GM19467 (cell line): Measurements from ENCODE around the gene BRINP2.

Experiments
- ATAC-seq: cut with Tn5 transposase; IDR thresholded peaks from one replicate; pipeline ENCODE4 v1.9.1; 2021; ENCODE audit warnings: mild to moderate bottlenecking, moderate library complexity; ENCODE audit not compliant: unreplicated experiment

The BRINP2 gene

GRCh38 chr1:177257128-177257527 is 86.4 kb downstream of the BRINP2 start:
- ATAC-seq, result no peak

- ATAC-seq, result no peak
These were observed 86.8 kb downstream of the BRINP2 start for GRCh38 chr1:177257576-177257975.

GRCh38 chr1:177270863-177271262 is 100.1 kb downstream of the BRINP2 start:
- ATAC-seq, result no peak

GRCh38 chr1:177273141-177273540 is 102.4 kb downstream of the BRINP2 start:
- no peak for ATAC-seq

- ATAC-seq, result no peak
These were observed 104.0 kb downstream of the BRINP2 start for GRCh38 chr1:177274687-177275211.

- ATAC-seq, result no peak
These were observed 105.0 kb downstream of the BRINP2 start for GRCh38 chr1:177275736-177276135.

GRCh38 chr1:177278626-177279390 is 108.0 kb downstream of the BRINP2 start:
- ATAC-seq, result no peak

- ATAC-seq, result no peak
These were observed 111.1 kb downstream of the BRINP2 start for GRCh38 chr1:177281901-177282300.

- ATAC-seq, result no peak
These were observed 112.2 kb downstream of the BRINP2 start for GRCh38 chr1:177282976-177283375.

GRCh38 chr1:177283380-177283779 is 112.6 kb downstream of the BRINP2 start:
- ATAC-seq, result no peak

GRCh38 chr1:177286396-177286795 is 115.6 kb downstream of the BRINP2 start:
- ATAC-seq, result no peak

GRCh38 chr1:177287270-177287669 is 116.5 kb downstream of the BRINP2 start:
- ATAC-seq, result no peak

GRCh38 chr1:177287994-177288393 is 117.2 kb downstream of the BRINP2 start:
- ATAC-seq, result no peak

GRCh38 chr1:177289532-177289931 is 118.8 kb downstream of the BRINP2 start:
- ATAC-seq, result no peak

- ATAC-seq, result no peak
These were observed 129.7 kb downstream of the BRINP2 start for GRCh38 chr1:177300431-177300830.

GRCh38 chr1:177301425-177302124 is 130.8 kb downstream of the BRINP2 start:
- ATAC-seq, result no peak

- no peak for ATAC-seq
These were observed 131.7 kb downstream of the BRINP2 start for GRCh38 chr1:177302357-177303044.

GRCh38 chr1:177305040-177306018 is 134.6 kb downstream of the BRINP2 start:
- ATAC-seq, result no peak

- ATAC-seq, result no peak
These were observed 135.3 kb downstream of the BRINP2 start for GRCh38 chr1:177306019-177306415.

GRCh38 chr1:177306981-177307380 is 136.2 kb downstream of the BRINP2 start:
- ATAC-seq, result no peak
